GM18519 (cell line): ENCODE data around the gene NLRC5.
"Not testable (repeated sequence)": the region's sequence is repeated elsewhere in the genome, so short reads cannot be mapped to it uniquely, and the experiment has no call there.

ENCODE experiments used
- ATAC-seq: cut with Tn5 transposase; IDR thresholded peaks from one replicate; pipeline ENCODE4 v1.9.1; 2021; ENCODE audit warnings: mild to moderate bottlenecking, moderate library complexity; ENCODE audit not compliant: unreplicated experiment, low FRiP score

The NLRC5 gene

DNA sequence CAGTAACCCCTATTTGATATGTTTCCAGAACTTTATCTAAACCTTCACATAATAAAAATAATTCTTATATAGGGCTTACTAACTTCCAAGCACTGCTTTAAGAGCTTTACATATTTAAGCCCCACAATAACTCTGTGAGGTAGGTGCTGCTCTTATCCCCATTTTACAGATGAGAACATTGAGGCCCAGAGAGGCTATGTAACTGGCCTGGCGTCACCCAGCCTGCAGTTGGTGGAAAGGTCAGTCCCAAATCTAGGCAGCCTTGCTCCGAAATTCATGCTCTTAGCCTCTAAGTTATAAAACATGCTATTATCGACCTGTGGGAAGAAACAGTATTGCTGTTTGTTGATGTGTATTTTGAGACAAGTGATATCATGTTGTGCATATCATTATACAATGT, 9.0 kb downstream of the NLRC5 start:
- ATAC-seq: no peak

- no peak for ATAC-seq
Observed at GRCh38 chr16:56998861-56999260, 9.5 kb downstream of the NLRC5 start.

DNA sequence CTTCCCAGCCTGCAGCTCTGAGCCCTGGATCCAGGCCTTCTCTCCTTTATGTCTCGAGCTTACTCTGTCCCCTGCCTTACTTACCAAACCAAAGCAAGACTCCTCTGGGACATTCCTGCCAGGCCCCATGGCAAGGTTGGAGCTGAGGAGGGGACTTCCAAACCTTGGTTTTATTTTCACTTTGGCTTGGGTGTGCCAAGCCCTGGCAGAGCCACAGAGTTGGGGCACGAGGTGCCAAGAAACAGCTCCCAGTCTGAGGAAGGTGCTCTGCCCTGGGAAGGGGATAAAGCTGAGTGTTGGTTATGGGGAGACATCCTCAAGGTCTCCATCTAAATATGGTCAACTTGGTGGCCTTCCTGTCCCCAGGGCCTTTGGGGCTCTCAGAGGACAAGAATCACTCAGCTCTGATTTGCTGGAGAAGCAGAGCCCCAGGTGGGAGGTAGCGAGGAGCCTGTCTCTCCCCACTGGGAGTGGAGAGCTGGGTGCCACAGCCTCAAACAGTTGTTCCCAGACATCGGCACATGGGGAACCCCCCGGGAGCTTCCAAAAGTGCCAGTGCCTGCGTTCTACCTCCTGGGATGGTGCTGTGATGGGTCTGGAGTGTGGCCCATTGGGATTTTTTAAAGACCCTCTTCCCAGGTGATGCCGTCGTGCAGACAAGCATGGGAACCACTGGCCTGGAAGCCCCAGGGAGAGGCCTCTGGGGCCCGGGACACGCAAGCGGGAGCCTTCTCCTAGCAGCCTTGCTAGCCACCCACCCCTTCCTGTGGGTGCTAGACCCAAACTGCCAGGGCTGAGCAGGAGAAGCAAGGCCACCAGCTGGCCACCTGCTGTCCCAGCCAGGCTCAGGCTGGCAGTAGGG, 10.3 kb downstream of the NLRC5 start:
- ATAC-seq: no peak

DNA sequence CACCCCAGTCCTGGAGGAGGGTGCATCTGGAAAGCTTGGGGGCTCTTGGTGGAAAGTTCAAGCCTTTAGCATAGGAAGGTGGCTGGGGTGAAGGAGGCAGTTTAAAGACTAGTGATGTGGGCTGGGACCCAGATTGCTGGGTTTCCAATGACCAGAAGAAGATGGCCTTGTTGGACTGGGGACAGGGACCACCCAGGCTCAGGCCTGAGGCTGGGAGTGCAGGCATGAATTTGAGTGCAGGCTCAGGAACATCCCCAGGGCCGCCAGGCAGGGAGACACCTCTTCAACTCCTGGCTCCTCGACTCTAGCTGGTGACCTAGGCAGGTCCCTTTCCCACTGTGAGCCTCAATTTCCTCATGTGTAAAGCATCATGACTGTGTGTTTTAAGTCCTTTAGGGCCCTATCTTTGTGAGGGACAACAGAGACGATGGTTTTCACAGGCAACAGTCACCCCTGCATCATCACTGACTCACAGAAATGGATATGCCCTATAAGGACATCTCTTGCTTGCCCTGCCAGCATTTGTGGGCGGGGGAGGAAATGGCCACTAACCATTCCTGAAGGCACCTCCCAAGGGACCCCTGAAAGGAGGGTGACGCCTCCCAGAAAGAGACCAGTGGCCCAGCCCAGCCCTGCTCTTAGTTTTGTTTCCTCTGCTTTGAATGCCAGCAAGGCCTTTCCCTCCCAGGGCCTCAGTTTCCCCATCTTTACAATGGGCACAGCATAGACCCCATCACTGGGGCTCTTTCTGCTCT, 11.1 kb downstream of the NLRC5 start:
- ATAC-seq: peak; percentile 33

GRCh38 chr16:57001026-57001679, 11.8 kb downstream of the NLRC5 start:
- ATAC-seq: no peak

- no peak for ATAC-seq
Observed at GRCh38 chr16:57003439-57004386, 14.4 kb downstream of the NLRC5 start.

DNA sequence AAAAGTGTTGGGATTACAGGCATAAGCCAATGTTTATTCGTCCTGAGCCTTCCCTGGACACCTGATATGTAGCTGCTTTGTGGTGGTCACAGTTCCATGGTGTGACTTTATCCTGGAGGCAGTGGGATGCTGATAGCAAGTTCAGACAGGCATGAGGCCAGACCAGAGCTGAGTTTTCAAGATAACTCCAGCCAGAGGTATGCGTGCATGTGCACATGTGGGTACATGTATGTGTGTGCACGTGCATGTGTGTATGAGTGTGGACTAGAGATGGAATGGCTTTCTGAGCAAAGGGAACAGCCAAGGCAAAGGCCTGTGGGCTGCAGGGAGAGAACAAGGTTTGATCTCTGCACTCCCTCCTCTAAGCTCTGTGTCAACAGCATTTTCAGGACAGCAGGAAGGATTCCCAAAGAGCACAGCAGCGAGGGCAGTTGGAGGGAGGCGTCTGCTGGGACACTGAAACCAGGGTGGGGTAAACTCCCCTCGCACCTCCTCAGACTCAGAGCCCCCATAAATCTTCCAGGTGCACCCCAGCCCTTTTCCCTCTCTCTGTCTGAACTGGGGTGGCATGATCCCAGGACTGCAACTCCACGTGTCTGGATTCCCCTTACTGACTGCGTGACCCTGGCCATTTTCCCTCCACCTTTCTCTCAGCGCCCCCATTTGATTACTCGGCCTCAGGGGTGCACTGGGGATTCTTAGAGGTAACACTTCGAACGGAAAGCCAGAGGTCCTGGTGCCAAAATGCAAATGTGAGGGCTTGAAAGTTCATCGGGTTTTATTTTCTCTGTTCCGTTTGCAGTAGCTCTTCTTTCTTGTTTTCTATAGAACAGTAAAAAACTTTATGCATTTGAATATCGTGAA, 15.3 kb downstream of the NLRC5 start:
- ATAC-seq: no peak

DNA sequence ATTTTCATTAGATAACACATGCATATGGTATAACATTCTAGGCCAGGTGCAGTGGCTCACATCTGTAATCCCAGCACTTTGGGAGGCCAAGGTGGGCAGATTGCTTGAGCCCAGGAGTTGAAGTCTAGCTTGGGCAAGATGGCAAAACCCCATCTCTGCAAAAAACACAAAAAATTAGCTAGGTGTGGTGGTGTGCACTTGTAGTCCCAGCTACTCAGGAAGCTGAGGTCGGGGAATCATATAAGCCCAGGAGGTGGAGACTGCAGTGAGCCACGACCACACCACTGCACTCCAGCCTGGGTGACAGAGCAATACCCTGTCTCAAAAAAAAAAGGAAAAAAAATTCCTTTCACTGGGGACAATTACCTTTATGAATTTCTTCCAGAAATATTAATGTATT, 16.2 kb downstream of the NLRC5 start:
- ATAC-seq: not testable (repeated sequence)

GRCh38 chr16:57007050-57007449, 17.7 kb downstream of the NLRC5 start:
- no peak for ATAC-seq

DNA sequence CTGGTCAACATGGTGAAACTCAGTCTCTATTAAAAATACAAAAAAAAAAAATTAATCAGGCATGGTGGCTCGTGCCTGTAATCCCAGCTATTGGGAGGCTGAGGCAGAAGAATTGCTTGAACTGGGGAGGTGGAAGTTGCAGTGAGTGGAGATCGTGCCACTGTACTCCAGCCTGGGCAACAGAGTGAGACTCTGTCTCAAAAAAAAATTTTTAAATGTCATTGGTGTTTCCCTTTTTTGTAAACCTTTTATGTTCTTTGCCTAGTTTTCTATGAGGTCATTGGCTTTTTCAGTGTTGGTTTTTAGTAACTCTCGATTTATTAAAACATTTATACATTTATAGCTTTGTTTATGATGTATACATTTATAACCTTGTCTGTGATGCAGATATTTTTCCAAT, 18.2 kb downstream of the NLRC5 start:
- ATAC-seq: no peak

- ATAC-seq: no peak
Observed at GRCh38 chr16:57008440-57008839, 19.1 kb downstream of the NLRC5 start.

DNA sequence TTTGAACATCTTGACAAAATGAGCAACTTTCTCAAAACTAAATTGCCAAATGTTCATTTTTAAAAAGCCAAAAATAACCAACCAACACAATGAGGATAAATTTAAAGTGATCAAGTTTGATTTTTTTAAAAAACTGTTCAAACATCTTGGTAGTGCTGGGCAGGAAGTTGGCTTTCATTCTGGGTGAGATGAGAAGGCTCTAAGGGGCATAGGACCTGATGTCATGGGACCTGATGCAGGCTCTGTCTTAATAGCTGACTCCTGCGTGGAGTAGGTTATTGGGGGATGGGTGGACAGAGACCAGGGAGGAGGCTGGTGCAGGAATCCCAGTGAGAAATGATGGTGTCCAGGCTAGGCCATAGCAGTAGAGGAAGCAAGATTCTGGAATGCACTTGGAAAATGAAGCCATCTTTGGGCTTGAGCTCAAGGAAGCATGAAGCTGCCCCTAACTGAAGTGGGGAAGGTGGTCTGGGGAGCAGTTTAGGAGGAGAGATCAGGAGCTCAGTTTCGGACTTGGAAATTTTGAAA, 20.4 kb downstream of the NLRC5 start:
- ATAC-seq: no peak

DNA sequence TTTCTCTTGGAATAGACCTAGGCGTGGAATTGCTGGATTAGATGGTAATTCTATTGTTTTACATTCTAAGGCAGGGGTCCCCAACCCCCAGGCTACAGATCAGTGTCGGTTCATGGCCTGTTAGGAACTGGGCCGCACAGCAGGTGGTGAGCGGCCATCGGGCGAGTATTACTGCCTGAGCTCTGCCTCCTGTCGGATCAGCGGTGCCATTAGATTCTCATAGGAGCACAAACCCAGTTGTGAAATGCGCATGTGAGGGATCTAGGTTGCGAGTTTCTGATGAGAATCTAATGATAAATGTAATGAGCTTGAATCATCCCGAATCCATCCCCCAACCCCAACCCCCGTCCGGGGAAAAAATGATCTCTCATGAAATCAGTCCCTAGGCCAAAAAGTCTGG, 23.0 kb downstream of the NLRC5 start:
- ATAC-seq: no peak

DNA sequence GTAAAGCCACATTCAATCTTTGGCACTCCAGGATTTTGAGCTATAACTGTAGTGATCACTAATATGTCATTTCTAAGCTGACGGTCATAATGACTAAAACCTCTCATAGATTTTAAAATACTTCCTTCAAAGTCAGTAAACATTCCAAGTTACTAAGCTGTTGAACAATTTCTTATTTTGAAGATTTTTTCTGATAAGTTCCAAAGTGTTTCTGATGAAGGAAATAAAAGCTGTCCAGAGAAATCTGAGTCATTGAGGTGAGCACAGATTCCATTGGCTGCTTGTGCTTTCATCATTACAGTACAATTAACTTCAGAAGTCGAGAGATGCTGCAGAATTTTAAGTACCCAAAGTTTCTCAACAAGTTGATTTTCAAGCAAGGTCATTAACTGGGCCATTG, 23.9 kb downstream of the NLRC5 start:
- ATAC-seq: no peak

DNA sequence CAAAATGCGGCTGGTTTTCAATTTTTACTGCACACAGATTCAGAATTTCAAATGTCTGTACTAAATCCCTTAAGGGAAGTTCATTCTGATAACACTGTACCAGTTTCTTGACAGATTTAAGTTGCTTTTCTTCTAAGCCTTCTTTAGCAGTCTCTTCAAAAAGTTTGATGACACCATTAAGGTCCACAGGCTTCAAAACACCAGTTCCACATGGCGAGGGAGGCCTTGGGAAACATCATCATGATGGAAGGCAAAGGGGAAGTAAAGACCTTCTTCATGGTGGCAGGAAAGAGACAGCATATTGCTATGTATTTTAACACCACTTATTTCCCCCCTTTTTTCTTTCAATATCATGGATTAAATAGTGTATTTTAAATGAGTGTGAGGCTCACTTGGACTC, 24.5 kb downstream of the NLRC5 start:
- no peak for ATAC-seq

GRCh38 chr16:57016301-57016700, 26.9 kb downstream of the NLRC5 start:
- no peak for ATAC-seq

DNA sequence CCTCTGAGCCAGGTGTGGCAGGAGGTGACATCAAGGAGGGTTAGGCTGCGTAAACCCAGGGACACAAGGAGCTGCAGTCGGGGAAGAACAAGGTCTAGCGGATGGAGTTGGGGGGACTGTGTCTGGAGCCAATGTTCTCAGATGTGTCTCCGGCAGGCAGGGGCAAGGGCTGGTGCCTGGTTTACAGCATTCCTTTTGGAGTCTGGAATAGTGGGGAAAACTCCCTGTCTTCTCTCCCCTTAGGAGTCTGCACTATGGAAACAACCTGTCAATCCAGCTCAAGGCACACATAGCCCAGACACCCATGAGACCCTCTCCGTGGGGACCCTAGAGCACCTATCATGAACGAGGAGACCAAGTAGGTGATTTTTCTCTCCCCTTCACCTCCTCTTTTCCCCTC, 27.5 kb downstream of the NLRC5 start:
- no peak for ATAC-seq

GRCh38 chr16:57017251-57017650, 27.9 kb downstream of the NLRC5 start:
- no peak for ATAC-seq

GRCh38 chr16:57019746-57020145, 30.4 kb downstream of the NLRC5 start:
- no peak for ATAC-seq
